SJCRH30 (cell line): ENCODE data around the gene TMEM11. TPM values are rescaled to one million over a fixed set of nuclear protein-coding genes. Genes with fewer than 3 reads are reported as not detected.
"Not testable (repeated sequence)": the region's sequence is repeated elsewhere in the genome, so short reads cannot be mapped to it uniquely, and the experiment has no call there.

Experiments used
- DNase-seq, 2 experiments: peaks; one replicate each; pipeline ENCODE4 v3.0.0-alpha.2; 2015 to 2020
- H3K27ac ChIP-seq: fragments of 250-450 bp; sonication (Bioruptor Pico); 2 replicates; pipeline ENCODE4 v1.5.1; 2020; ENCODE audit warnings: mild to moderate bottlenecking, moderate library complexity
- H3K27me3 ChIP-seq: fragments of 250-450 bp; sonication (Bioruptor Pico); 2 replicates; pipeline ENCODE4 v1.5.1; 2020; ENCODE audit warnings: mild to moderate bottlenecking, moderate library complexity
- H3K36me3 ChIP-seq: fragments of 250-450 bp; sonication (Bioruptor Pico); 2 replicates; pipeline ENCODE4 v1.5.1; 2020; ENCODE audit warnings: mild to moderate bottlenecking, moderate library complexity
- H3K4me1 ChIP-seq: fragments of 250-450 bp; sonication (Bioruptor Pico); 2 replicates; pipeline ENCODE4 v1.5.1; 2020; ENCODE audit warnings: mild to moderate bottlenecking, moderate library complexity
- H3K4me3 ChIP-seq: fragments of 250-450 bp; sonication (Bioruptor Pico); 2 replicates; pipeline ENCODE4 v1.5.1; 2020; ENCODE audit warnings: mild to moderate bottlenecking, moderate library complexity
- H3K9me3 ChIP-seq: fragments of 250-450 bp; sonication (Bioruptor Pico); replicated peaks from 2 replicates; pipeline ENCODE4 v1.5.1; 2020; ENCODE audit warnings: mild to moderate bottlenecking, moderate library complexity
- total RNA-seq: library from RNA; depleted of rRNA; stranded (reverse); fragments of >200 nt; shearing (Covaris generic); gene quantifications from 2 replicates; pipeline ENCODE4 v1.2.3, GENCODE V29; 2014

Gene TMEM11
- total RNA-seq, 1 experiment from 2014 or later, result 86.1 TPM

DNA sequence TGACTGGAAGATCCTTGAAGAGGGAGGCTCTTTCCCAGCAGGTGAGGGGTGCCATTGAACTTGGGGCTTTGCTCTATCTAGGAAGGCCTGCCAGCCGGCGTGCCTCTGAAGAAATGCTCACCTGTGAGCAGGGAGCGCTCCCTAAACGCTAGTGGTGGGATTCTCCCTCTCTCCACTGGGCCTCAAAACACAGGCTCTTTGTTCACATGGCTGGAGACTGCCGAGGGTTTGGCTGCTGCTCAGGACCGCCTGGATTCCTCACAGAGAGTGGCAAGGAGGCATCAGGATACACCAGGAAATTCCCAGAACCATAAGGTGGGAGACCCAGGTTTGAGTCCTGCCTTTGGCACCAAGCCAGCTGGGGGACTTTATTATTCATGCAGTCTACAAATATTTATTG, 17.6 kb upstream of the TMEM11 start:
- no peaks in the 10 kb centered on the region for H3K36me3 ChIP-seq
- H3K4me1 ChIP-seq, result no peaks in the 10 kb centered on the region
- DNase-seq, result no peak
- no peak overlapping the region for H3K4me3 ChIP-seq
- peaks cover 7% of the 10 kb centered on the region; the same call in 1 of the 2 replicates for H3K9me3 ChIP-seq
- H3K27me3 ChIP-seq, result no peaks in the 10 kb centered on the region
- H3K27ac ChIP-seq, result no peak overlapping the region

DNA sequence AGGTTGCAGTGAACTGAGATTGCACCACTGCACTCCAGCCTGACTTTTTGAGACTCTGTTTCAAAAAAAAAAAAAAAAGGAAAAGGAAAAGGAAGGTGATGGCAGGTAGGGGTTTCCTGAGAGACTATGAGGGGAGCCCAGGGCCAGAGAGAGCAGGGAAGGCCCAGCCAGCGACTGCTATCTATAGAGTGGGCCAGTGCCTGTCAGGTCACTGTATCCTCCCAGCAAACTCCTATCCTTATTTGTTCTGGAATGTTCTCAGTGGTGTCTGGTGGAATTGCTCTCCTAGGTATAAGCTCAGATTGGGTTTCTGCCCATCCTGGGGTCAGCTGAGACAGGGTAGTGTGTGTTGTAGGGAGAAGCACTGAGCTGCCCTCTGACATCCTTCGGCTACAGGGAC, 14.9 kb upstream of the TMEM11 start:
- no peak overlapping the region for H3K27ac ChIP-seq
- no peaks in the 10 kb centered on the region for H3K4me1 ChIP-seq
- no peak for DNase-seq
- peaks cover 7% of the 10 kb centered on the region; the same call in 1 of the 2 replicates for H3K9me3 ChIP-seq
- H3K4me3 ChIP-seq, result no peak overlapping the region
- H3K27me3 ChIP-seq, result no peaks in the 10 kb centered on the region
- no peaks in the 10 kb centered on the region for H3K36me3 ChIP-seq

- H3K27ac ChIP-seq, result no peak overlapping the region
- H3K4me3 ChIP-seq, result no peak overlapping the region
- no peaks in the 10 kb centered on the region for H3K4me1 ChIP-seq
- no peaks in the 10 kb centered on the region for H3K36me3 ChIP-seq
- DNase-seq, result no peak
- peaks cover 7% of the 10 kb centered on the region; the same call in 1 of the 2 replicates for H3K9me3 ChIP-seq
- no peaks in the 10 kb centered on the region for H3K27me3 ChIP-seq
These were observed 14.2 kb upstream of the TMEM11 start for GRCh38 chr17:21228111-21228510.

GRCh38 chr17:21227277-21227676, 13.3 kb upstream of the TMEM11 start:
- H3K36me3 ChIP-seq, H3K4me3 ChIP-seq, H3K9me3 ChIP-seq, H3K27ac ChIP-seq, H3K4me1 ChIP-seq, DNase-seq, H3K27me3 ChIP-seq: not testable (repeated sequence)

DNA sequence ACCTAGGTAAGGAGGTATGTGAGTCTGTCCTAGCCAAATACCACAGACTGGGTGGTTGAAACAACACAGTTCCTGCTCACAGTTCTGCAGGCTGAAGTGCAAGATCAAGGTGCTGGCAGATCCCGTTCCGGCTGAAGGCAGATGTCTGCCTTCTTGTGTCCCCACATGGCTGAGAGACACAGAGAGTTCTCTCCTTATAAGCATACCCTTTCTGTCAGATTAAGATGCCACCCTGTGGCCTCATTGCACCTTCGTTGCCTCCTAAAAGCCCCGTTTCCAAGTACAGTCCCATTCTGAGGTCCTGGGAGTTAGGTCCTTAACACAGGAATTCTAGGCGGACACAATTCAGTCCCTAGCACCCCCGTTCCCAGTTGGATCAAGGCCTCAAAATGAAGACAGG, 9.1 kb upstream of the TMEM11 start:
- Histone ChIP-seq H3K27ac (no peak overlapping the region), H3K4me1 (no peaks in the 10 kb centered on the region), H3K36me3 (peaks cover 26% of the 10 kb centered on the region), H3K4me3 (no peak overlapping the region), H3K27me3 (no peaks in the 10 kb centered on the region), H3K9me3 (no peaks in the 10 kb centered on the region; the same call in 1 of the 2 replicates)
- DNase-seq, result no peak

DNA sequence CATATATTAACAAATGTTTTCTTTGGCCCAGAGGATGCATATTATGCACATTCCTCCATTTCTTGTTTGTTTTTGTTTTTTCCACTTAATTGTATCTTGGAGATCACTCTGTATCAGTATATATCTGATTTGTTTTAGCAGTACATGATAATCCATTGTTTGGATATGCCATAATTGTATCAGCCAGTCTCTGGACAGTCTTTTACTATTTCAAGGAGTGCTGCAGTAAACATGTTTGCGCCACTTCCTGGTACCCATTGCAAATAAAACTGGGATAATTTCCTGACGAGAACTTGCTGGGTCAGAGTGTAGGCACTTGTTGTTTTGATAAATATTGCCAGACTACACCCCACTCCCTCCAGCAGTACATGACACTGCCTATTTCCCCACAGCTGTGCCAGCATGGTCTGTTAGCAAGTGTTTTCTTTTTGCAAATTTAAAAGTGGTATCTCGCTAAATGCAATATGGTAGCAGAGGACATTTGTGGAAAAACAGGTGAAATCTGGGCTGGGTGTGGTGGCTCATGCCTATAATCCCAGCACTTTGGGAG, 4.9 kb upstream of the TMEM11 start:
- Histone ChIP-seq H3K4me3 (no peak overlapping the region), H3K9me3 (no peaks in the 10 kb centered on the region; the same call in 1 of the 2 replicates), H3K36me3 (peaks cover 26% of the 10 kb centered on the region), H3K27me3 (no peaks in the 10 kb centered on the region), H3K27ac (no peak overlapping the region), H3K4me1 (peaks cover 2% of the 10 kb centered on the region; the same call in 1 of the 2 replicates)
- no peak for DNase-seq

- H3K27me3 ChIP-seq, result no peaks in the 10 kb centered on the region
- H3K4me1 ChIP-seq, result peaks cover 2% of the 10 kb centered on the region
- no peak overlapping the region for H3K27ac ChIP-seq
- peak in 1 of 2 experiments; percentile 65 for DNase-seq
- H3K9me3 ChIP-seq, result no peaks in the 10 kb centered on the region; the same call in 1 of the 2 replicates
- H3K36me3 ChIP-seq, result peaks cover 26% of the 10 kb centered on the region
- no peak overlapping the region for H3K4me3 ChIP-seq
These were observed 4.1 kb upstream of the TMEM11 start for GRCh38 chr17:21218101-21218500.

- Histone ChIP-seq H3K27me3 (no peaks in the 10 kb centered on the region), H3K4me1 (peaks cover 8% of the 10 kb centered on the region), H3K9me3 (no peaks in the 10 kb centered on the region; the same call in 1 of the 2 replicates), H3K4me3 (no peak overlapping the region), H3K27ac (no peak overlapping the region), H3K36me3 (peaks cover 23% of the 10 kb centered on the region)
- DNase-seq, result no peak
These were observed 3.4 kb upstream of the TMEM11 start for GRCh38 chr17:21217346-21217745.

- Histone ChIP-seq H3K4me3 (no peak overlapping the region), H3K27me3 (no peaks in the 10 kb centered on the region), H3K36me3 (peaks cover 15% of the 10 kb centered on the region), H3K27ac (no peak overlapping the region), H3K9me3 (no peaks in the 10 kb centered on the region; the same call in 1 of the 2 replicates), H3K4me1 (peaks cover 11% of the 10 kb centered on the region)
- DNase-seq, result no peak
These were observed 2.0 kb upstream of the TMEM11 start for GRCh38 chr17:21215935-21216334.

DNA sequence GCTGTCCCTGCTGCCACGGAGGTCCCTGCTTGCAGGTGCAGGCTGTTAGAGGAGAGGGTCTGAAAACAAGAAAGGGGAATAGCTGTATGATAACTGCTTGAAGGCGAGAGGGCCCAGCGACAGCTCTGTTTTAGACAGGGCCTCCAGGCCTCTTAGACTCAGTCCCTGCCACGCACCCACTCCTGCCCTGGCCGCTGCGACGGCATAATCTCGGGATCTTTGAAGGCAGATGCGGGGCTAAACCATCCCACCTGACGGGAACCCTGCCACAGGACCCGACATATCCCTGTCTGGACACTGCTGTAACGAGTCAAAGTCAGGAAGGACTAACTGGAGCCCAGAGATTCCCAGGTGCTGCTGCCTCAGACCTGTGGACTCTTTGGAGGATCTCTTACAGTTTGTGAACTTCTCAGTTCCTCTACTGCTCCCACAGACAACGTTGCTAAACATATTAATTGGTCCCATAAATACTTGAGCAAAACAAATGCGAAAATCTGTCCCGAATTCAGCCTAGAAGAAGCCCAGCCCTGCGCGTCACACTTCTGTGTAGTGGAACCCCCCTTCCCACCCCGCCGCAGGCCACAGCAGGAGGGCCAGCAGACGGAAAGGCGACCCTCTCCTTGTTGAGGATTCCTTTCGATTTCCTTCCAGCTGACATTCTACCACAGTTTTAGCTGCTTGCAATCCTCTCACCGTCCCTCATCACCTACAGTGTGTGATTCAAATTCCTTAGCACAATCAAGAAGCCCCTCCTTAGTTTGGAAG, 998 bp upstream of the TMEM11 start:
- Histone ChIP-seq H3K4me3 (peak overlapping the region; percentile 93), H3K27me3 (no peaks in the 10 kb centered on the region), H3K27ac (peak overlapping the region; percentile 91), H3K36me3 (peaks cover 16% of the 10 kb centered on the region), H3K4me1 (peaks cover 11% of the 10 kb centered on the region), H3K9me3 (no peaks in the 10 kb centered on the region)
- peak; percentile 49 to 56 for DNase-seq

- Histone ChIP-seq H3K36me3 (peaks cover 28% of the 10 kb centered on the region), H3K4me1 (peaks cover 11% of the 10 kb centered on the region), H3K4me3 (peak overlapping the region; percentile 93), H3K27ac (peak overlapping the region; percentile 91), H3K27me3 (no peaks in the 10 kb centered on the region), H3K9me3 (no peaks in the 10 kb centered on the region)
- peak; percentile 83 to 84 for DNase-seq
These were observed 335 bp downstream of the TMEM11 start for GRCh38 chr17:21213638-21214014.

- H3K4me3 ChIP-seq, result peak overlapping the region; percentile 93
- no peaks in the 10 kb centered on the region for H3K9me3 ChIP-seq
- H3K4me1 ChIP-seq, result peaks cover 11% of the 10 kb centered on the region
- H3K27ac ChIP-seq, result peak overlapping the region; percentile 91
- DNase-seq, result no peak
- peaks cover 34% of the 10 kb centered on the region for H3K36me3 ChIP-seq
- no peaks in the 10 kb centered on the region for H3K27me3 ChIP-seq
These were observed 929 bp downstream of the TMEM11 start for GRCh38 chr17:21212826-21213637.

DNA sequence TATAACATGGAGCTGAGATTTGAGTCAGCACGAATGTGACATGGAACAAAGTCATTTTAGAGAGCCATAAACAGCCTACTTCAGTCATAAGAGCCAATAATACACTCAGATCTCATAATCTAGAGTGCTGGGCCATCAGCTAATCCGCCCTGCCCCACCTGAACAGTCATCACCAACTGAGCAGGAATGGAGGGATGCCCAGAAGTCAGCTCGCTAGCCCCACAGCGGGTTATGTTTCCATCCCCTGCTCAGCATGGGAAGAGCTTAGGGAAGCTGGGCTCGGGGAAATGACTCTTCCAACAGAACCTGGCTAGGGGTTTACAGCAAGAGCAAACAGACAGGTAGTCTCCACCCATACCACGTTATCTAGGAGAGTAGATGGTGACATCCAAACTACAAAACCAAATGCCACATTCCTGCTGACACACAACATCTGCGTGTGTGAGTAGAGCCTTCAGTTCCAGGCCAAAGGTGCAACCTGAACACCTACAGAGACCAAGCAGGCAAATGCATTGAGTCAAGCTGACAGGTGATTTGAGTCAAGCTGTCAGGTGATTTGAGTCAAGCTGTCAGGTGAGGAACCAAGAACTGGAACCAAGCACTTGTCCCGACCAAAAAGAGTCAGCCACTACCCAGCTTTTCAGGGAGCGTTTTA, 2.0 kb downstream of the TMEM11 start:
- H3K4me3 ChIP-seq, result no peak overlapping the region
- no peak overlapping the region for H3K27ac ChIP-seq
- peaks cover 45% of the 10 kb centered on the region for H3K36me3 ChIP-seq
- no peak for DNase-seq
- H3K9me3 ChIP-seq, result no peaks in the 10 kb centered on the region
- H3K4me1 ChIP-seq, result peaks cover 11% of the 10 kb centered on the region
- H3K27me3 ChIP-seq, result no peaks in the 10 kb centered on the region

DNA sequence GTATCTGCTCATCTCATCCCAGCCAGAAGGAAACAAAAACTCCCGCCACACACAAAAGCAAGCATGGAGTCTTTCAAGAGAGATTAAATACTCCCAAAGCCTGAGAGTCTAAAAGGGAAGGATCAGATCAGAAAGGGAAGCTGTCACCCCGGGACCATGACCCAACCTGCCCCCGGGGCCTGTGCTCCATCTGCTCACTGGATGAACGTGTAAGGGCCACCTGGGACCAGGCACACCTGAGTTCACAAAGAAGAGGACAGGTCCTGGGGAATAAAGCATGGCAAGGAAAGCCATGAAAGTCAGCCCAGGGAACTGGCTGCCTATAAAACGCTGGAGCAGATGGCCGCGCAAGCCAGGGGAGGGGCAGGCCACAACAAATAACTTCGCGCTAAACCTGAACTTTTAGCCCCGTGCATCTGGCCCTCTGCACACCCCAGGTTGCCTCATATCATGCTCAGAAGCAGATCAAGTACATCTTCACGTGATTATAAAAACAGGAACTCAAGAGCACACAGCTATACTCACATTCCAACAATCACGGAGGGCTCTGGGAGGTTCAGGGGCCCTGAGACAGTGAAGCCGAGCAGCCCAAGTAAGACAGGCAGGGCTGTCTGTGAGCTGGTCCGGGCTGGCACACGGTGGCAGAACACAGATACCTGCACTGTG, 3.4 kb downstream of the TMEM11 start:
- Histone ChIP-seq H3K4me3 (no peak overlapping the region), H3K4me1 (peaks cover 11% of the 10 kb centered on the region), H3K27ac (no peak overlapping the region), H3K27me3 (no peaks in the 10 kb centered on the region), H3K9me3 (no peaks in the 10 kb centered on the region), H3K36me3 (peaks cover 59% of the 10 kb centered on the region)
- no peak for DNase-seq
